ENCODE results near the gene SNX30.

SNX30 gene

DNA sequence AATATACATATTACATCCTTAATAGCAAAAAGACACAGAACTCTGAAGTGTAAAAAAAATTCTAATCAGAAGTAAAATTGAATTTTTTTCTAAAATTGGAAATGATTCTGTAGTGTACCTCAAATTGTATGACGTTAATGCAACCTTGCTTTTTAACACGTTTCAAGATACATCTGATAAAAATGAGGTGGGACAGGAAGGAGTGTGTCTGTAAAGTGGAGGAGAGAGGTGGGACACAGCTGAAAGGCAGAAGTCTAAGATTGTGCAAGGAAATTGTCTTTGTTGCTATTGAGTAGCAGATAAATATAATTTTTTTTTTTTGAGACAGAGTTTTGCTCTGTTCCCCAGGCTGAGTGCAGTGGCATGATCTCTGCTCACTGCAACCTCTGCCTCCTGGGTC is 15.7 kb upstream of the SNX30 start:
- Histone ChIP-seq H3K9ac (ENCODE audit: low read depth, low read length) (no peak overlapping the region), H3K27me3 (ENCODE audit: insufficient read depth, low read length, poor library complexity) (no peaks in the 10 kb centered on the region), H3K9me3 (ENCODE audit: insufficient read depth, low read length, severe bottlenecking) (no peaks in the 10 kb centered on the region), H3K4me1 (ENCODE audit: insufficient read depth, low read length) (no peaks in the 10 kb centered on the region), H3K4me3 (ENCODE audit: low read depth in 1 of 2, low read length in 2 of 2) (no peak overlapping the region), H2AFZ (ENCODE audit: low read depth, low read length) (no peak overlapping the region), H3K4me2 (ENCODE audit: insufficient read depth, low read length) (no peak overlapping the region), H3K27ac (ENCODE audit: low read length) (no peak overlapping the region), H3K79me2 (ENCODE audit: insufficient read depth, low read length) (no peaks in the 10 kb centered on the region), H4K20me1 (ENCODE audit: insufficient read depth, low read length) (no peaks in the 10 kb centered on the region), H3K36me3 (ENCODE audit: insufficient read depth, low read length) (no peaks in the 10 kb centered on the region)
- ATAC-seq (ENCODE audit: insufficient read depth, low read depth) (no peak), DNase-seq (no peak)
- no peak for TF ChIP-seq EZH2 (IDR thresholded peaks at IDR 0.05; ENCODE audit: borderline replicate concordance, low read depth, low read length, severe bottlenecking)
- TF ChIP-seq, protein P1, sequence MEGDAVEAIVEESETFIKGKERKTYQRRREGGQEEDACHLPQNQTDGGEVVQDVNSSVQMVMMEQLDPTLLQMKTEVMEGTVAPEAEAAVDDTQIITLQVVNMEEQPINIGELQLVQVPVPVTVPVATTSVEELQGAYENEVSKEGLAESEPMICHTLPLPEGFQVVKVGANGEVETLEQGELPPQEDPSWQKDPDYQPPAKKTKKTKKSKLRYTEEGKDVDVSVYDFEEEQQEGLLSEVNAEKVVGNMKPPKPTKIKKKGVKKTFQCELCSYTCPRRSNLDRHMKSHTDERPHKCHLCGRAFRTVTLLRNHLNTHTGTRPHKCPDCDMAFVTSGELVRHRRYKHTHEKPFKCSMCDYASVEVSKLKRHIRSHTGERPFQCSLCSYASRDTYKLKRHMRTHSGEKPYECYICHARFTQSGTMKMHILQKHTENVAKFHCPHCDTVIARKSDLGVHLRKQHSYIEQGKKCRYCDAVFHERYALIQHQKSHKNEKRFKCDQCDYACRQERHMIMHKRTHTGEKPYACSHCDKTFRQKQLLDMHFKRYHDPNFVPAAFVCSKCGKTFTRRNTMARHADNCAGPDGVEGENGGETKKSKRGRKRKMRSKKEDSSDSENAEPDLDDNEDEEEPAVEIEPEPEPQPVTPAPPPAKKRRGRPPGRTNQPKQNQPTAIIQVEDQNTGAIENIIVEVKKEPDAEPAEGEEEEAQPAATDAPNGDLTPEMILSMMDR (IDR thresholded peaks at IDR 0.05; ENCODE audit: borderline replicate concordance, extremely low read depth, low read length, poor library complexity, severe bottlenecking), result no peak

DNA sequence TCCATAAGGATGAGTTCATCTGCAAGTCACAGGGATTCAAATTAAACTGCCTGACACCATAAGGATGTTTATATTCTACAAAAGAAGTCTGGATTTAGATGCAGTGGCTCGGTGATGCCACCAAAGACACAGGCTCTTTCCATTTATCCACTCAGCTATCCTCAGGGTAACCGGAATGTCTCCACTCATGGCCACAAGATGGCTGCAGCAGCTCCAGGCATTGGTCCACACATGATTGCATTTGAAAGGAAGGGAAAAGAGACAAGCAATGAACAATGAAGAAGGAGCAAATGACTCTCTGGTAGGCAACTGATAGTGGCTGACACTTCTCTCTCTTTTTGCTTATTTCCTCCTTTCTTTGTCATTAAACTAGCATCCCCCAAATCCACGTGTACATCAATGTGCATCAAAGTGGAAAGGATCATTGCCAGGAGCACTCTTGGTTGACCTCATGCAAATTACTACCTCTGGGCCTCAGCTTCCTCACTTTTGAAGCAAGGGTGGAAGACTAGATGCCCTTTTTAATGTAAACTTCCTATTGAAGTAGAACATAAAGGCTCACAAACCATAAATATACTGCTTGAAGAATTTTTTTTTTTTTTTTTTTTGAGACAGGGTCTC is 7.2 kb upstream of the SNX30 start:
- H3K27ac ChIP-seq (ENCODE audit: low read length), result no peak overlapping the region
- H3K4me2 ChIP-seq (ENCODE audit: insufficient read depth, low read length), result no peak overlapping the region
- no peak overlapping the region for H2AFZ ChIP-seq (ENCODE audit: low read depth, low read length)
- DNase-seq, result no peak
- no peak overlapping the region for H3K9ac ChIP-seq (ENCODE audit: low read depth, low read length)
- H3K9me3 ChIP-seq (ENCODE audit: insufficient read depth, low read length, severe bottlenecking), result no peaks in the 10 kb centered on the region
- no peaks in the 10 kb centered on the region for H3K4me1 ChIP-seq (ENCODE audit: insufficient read depth, low read length)
- H3K79me2 ChIP-seq (ENCODE audit: insufficient read depth, low read length), result no peaks in the 10 kb centered on the region
- no peaks in the 10 kb centered on the region for H4K20me1 ChIP-seq (ENCODE audit: insufficient read depth, low read length)
- no peak overlapping the region for H3K4me3 ChIP-seq (ENCODE audit: low read depth in 1 of 2, low read length in 2 of 2)
- H3K27me3 ChIP-seq (ENCODE audit: insufficient read depth, low read length, poor library complexity), result no peaks in the 10 kb centered on the region
- TF ChIP-seq EZH2 (IDR thresholded peaks at IDR 0.05; ENCODE audit: borderline replicate concordance, low read depth, low read length, severe bottlenecking), result no peak
- TF ChIP-seq, protein P1 (IDR thresholded peaks at IDR 0.05; ENCODE audit: borderline replicate concordance, extremely low read depth, low read length, poor library complexity, severe bottlenecking), result no peak
- ATAC-seq (ENCODE audit: insufficient read depth, low read depth), result no peak
- no peaks in the 10 kb centered on the region for H3K36me3 ChIP-seq (ENCODE audit: insufficient read depth, low read length)

DNA sequence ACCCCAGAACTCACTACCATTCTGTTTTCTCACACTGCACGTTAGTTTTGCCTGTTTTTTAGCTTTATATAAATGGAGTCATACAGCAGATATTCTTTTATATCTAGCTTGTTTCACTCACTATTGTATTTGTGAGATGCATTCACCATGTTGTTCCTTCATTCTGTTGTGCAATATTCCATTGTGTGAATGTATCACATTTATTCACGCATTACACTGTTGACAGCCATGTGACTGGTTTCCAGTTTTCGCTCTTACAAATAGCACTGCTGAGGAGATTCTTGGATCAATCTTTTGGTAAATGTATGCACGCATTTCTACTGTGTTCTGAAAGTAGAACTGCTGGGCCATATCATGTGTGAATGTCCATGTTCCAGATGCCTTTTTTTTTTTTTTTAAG is 6.4 kb upstream of the SNX30 start:
- Histone ChIP-seq H3K27me3 (ENCODE audit: insufficient read depth, low read length, poor library complexity) (no peaks in the 10 kb centered on the region), H3K4me1 (ENCODE audit: insufficient read depth, low read length) (no peaks in the 10 kb centered on the region), H2AFZ (ENCODE audit: low read depth, low read length) (no peak overlapping the region), H3K4me3 (ENCODE audit: low read depth in 1 of 2, low read length in 2 of 2) (no peak overlapping the region), H3K9me3 (ENCODE audit: insufficient read depth, low read length, severe bottlenecking) (no peaks in the 10 kb centered on the region), H3K9ac (ENCODE audit: low read depth, low read length) (no peak overlapping the region), H3K36me3 (ENCODE audit: insufficient read depth, low read length) (no peaks in the 10 kb centered on the region), H3K27ac (ENCODE audit: low read length) (no peak overlapping the region), H4K20me1 (ENCODE audit: insufficient read depth, low read length) (no peaks in the 10 kb centered on the region), H3K4me2 (ENCODE audit: insufficient read depth, low read length) (no peak overlapping the region), H3K79me2 (ENCODE audit: insufficient read depth, low read length) (no peaks in the 10 kb centered on the region)
- DNase-seq (no peak), ATAC-seq (ENCODE audit: insufficient read depth, low read depth) (no peak)
- TF ChIP-seq EZH2 (IDR thresholded peaks at IDR 0.05; ENCODE audit: borderline replicate concordance, low read depth, low read length, severe bottlenecking), result no peak
- TF ChIP-seq, protein P1 (IDR thresholded peaks at IDR 0.05; ENCODE audit: borderline replicate concordance, extremely low read depth, low read length, poor library complexity, severe bottlenecking), result no peak
